Measurements from ENCODE around the gene MYO10.

MYO10 gene

GRCh38 chr5:16666883-16667398 is 269.1 kb downstream of the MYO10 start:
- peaks cover 27% of the 10 kb centered on the region for H3K4me1 Mint-ChIP-seq
- H3K27me3 Mint-ChIP-seq (ENCODE audit: low read depth, poor library complexity): peaks cover 3% of the 10 kb centered on the region
- no peak for DNase-seq
- H3K4me3 Mint-ChIP-seq: no peak overlapping the region
- TF ChIP-seq CTCF (IDR thresholded peaks at IDR 0.05): peak; percentile 20
- H3K27ac Mint-ChIP-seq: peak overlapping the region; percentile 90
- peaks cover 79% of the 10 kb centered on the region for H3K36me3 Mint-ChIP-seq (ENCODE audit: low read depth)
- H3K9me3 Mint-ChIP-seq: no peaks in the 10 kb centered on the region

GRCh38 chr5:16666130-16666882 is 269.8 kb downstream of the MYO10 start:
- TF ChIP-seq CTCF (IDR thresholded peaks at IDR 0.05): no peak
- DNase-seq: no peak
- Mint-ChIP-seq H3K9me3 (no peaks in the 10 kb centered on the region), H3K36me3 (ENCODE audit: low read depth) (peaks cover 73% of the 10 kb centered on the region), H3K4me1 (peaks cover 27% of the 10 kb centered on the region), H3K27ac (peak overlapping the region; percentile 96), H3K27me3 (ENCODE audit: low read depth, poor library complexity) (peaks cover 3% of the 10 kb centered on the region), H3K4me3 (no peak overlapping the region)

GRCh38 chr5:16665601-16666000 is 270.5 kb downstream of the MYO10 start:
- DNase-seq: no peak
- H3K36me3 Mint-ChIP-seq (ENCODE audit: low read depth): peaks cover 66% of the 10 kb centered on the region
- no peaks in the 10 kb centered on the region for H3K9me3 Mint-ChIP-seq
- peaks cover 27% of the 10 kb centered on the region for H3K4me1 Mint-ChIP-seq
- H3K4me3 Mint-ChIP-seq: no peak overlapping the region
- peaks cover 3% of the 10 kb centered on the region for H3K27me3 Mint-ChIP-seq (ENCODE audit: low read depth, poor library complexity)
- H3K27ac Mint-ChIP-seq: peak overlapping the region; percentile 96
- TF ChIP-seq CTCF (IDR thresholded peaks at IDR 0.05): no peak

GRCh38 chr5:16664368-16664767 is 271.7 kb downstream of the MYO10 start:
- Mint-ChIP-seq H3K27ac (peak overlapping the region; percentile 69), H3K27me3 (ENCODE audit: low read depth, poor library complexity) (peaks cover 3% of the 10 kb centered on the region), H3K4me1 (peaks cover 31% of the 10 kb centered on the region), H3K9me3 (no peaks in the 10 kb centered on the region), H3K36me3 (ENCODE audit: low read depth) (peaks cover 59% of the 10 kb centered on the region), H3K4me3 (no peak overlapping the region)
- DNase-seq: no peak
- TF ChIP-seq CTCF (IDR thresholded peaks at IDR 0.05): no peak

- H3K27ac Mint-ChIP-seq: peak overlapping the region; percentile 69
These were observed 272.2 kb downstream of the MYO10 start for GRCh38 chr5:16663840-16664239.

More at GRCh38 chr5:16663840-16664239, 272.2 kb downstream of the MYO10 start:
- H3K4me1 Mint-ChIP-seq: peaks cover 31% of the 10 kb centered on the region
- no peaks in the 10 kb centered on the region for H3K9me3 Mint-ChIP-seq
- DNase-seq: no peak
- H3K36me3 Mint-ChIP-seq (ENCODE audit: low read depth): peaks cover 57% of the 10 kb centered on the region
- no peak for TF ChIP-seq CTCF (IDR thresholded peaks at IDR 0.05)
- H3K4me3 Mint-ChIP-seq: no peak overlapping the region
- peaks cover 3% of the 10 kb centered on the region for H3K27me3 Mint-ChIP-seq (ENCODE audit: low read depth, poor library complexity)
